ENCODE results near the gene PRSS37.

DNA sequence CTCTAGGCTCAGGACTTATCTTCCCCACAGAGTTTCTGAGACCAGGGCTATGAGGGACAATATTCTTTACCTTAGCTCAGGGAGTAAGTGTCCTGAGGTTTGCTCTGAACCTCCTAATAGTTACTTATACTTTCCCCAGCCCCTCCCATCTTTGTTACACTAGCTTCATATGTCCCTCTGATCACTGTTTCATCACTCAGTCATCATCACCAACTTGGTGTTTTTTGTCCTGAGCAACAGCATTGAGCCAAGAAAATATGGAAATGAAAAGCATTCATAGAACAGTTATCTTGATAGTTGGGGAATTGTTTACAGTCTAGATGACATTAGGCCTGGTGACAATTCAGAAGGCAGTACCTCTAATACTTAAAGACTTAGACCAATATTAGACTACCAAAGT is at the start of gene PRSS37:
- TF ChIP-seq, protein P1, sequence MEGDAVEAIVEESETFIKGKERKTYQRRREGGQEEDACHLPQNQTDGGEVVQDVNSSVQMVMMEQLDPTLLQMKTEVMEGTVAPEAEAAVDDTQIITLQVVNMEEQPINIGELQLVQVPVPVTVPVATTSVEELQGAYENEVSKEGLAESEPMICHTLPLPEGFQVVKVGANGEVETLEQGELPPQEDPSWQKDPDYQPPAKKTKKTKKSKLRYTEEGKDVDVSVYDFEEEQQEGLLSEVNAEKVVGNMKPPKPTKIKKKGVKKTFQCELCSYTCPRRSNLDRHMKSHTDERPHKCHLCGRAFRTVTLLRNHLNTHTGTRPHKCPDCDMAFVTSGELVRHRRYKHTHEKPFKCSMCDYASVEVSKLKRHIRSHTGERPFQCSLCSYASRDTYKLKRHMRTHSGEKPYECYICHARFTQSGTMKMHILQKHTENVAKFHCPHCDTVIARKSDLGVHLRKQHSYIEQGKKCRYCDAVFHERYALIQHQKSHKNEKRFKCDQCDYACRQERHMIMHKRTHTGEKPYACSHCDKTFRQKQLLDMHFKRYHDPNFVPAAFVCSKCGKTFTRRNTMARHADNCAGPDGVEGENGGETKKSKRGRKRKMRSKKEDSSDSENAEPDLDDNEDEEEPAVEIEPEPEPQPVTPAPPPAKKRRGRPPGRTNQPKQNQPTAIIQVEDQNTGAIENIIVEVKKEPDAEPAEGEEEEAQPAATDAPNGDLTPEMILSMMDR (IDR thresholded peaks at IDR 0.05): no peak
- no peak for TF ChIP-seq POLR2A (IDR thresholded peaks at IDR 0.05)
- TF ChIP-seq POLR2AphosphoS5 (IDR thresholded peaks at IDR 0.05): no peak
